GM23248 (cell line): ENCODE measurements around the gene RGS13.

Source experiments
- EZH2 ChIP-seq: fragments of 200-600 bp; sonication (generic); IDR thresholded peaks from 2 replicates; pipeline ENCODE4 v1.6.1; 2018; ENCODE audit warnings: antibody characterized with exemption, mild to moderate bottlenecking; ENCODE audit not compliant: insufficient read depth, poor library complexity, severe bottlenecking
- EZH2phosphoT487 ChIP-seq: fragments of 200-600 bp; sonication (generic); IDR thresholded peaks from 2 replicates; pipeline ENCODE4 v1.6.1; 2018; ENCODE audit warnings: antibody characterized with exemption, moderate library complexity, mild to moderate bottlenecking, low read depth; ENCODE audit not compliant: insufficient read depth

DNA sequence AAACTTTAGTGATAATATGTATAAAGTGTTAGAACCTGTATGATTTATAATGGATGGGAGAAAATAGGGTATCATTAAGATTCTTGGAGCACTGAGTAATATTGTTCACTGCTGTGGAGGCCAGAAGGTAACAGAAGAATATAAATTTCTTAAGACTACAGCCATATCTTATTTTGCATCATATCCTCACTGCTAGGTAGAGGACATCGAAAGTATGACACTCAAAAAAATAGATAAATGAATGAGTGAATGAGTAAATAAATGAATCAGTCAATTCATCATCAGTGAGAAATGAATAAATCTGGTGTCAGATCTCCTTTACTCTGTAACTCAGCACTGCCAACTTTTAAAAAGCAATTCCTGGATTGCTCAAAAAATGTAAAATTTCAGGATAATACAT is 33.2 kb downstream of the RGS13 start:
- no peak for TF ChIP-seq EZH2phosphoT487
- TF ChIP-seq EZH2, result no peak
